ENCODE measurements around the gene TMEM232. TPM values are rescaled to one million over a fixed set of nuclear protein-coding genes. Genes with fewer than 3 reads are reported as not detected.

Gene TMEM232
- total RNA-seq, 1 experiment from 2014 or later, result 1.6 TPM

DNA sequence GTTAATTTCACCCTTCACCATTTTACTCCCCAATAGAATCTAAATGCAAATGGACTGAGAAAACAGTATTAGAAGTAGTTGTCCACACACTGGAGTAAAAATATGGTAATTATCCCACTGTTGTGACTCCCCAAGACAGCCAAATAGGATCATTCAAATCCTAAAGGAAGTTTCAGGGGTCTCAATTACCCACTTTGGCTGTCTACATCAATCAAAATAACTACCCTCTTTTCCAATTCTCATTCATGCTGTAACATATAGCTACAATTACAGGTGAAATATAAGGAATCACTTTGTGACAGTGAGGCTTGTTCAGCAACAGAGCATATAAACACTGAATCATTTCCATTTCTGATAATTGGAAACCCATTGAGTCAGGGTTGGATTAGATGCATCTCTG lies 220.1 kb downstream of the TMEM232 start:
- Mint-ChIP-seq H3K36me3 (ENCODE audit: insufficient read depth in 1 of 3, low read depth in 3 of 3) (peaks cover 0 to 2% (median 0%) of the 10 kb centered on the region in 3 experiments; a peak in 1 of 7 replicates), H3K4me3 (no peak overlapping the region), H3K4me1 (peaks cover 21 to 22% of the 10 kb centered on the region in 2 experiments), H3K27me3 (ENCODE audit: low read depth) (no peaks in the 10 kb centered on the region), H3K9me3 (peaks cover 0 to 2% of the 10 kb centered on the region in 2 experiments; a peak in 1 of 5 replicates), H3K27ac (no peak overlapping the region)
- DNase-seq, result no peak
- no peak overlapping the region for H2BK120ac ChIP-seq (ENCODE audit: low read depth, low read length, poor library complexity, severe bottlenecking)
- H2BK15ac ChIP-seq (ENCODE audit: low read depth, low read length), result no peak overlapping the region
- H3K4ac ChIP-seq (ENCODE audit: low read depth, low read length), result no peak overlapping the region
- no peak overlapping the region for H3K23ac ChIP-seq (ENCODE audit: insufficient read length, low read depth, low read length)
- no peak overlapping the region for H3K4me2 ChIP-seq (ENCODE audit: insufficient read depth, insufficient read length, low read length)
- no peak overlapping the region for H3K27ac ChIP-seq (ENCODE audit: insufficient read length, low read depth, low read length)
- H3K79me1 ChIP-seq (ENCODE audit: insufficient read depth, low read depth, low read length, poor library complexity, severe bottlenecking), result no peaks in the 10 kb centered on the region
- H3K14ac ChIP-seq (ENCODE audit: insufficient read depth, low read length), result no peak overlapping the region
- no peak overlapping the region for H4K8ac ChIP-seq (replicated peaks; ENCODE audit: insufficient read length, low read depth, low read length)
- H3K9me3 ChIP-seq (ENCODE audit: control insufficient read depth, low read depth, low read length), result no peaks in the 10 kb centered on the region
- H2BK20ac ChIP-seq (ENCODE audit: low read depth, low read length, poor library complexity, severe bottlenecking), result no peak overlapping the region
- no peaks in the 10 kb centered on the region for H3K4me1 ChIP-seq (ENCODE audit: insufficient read depth, low read length)
- H2AFZ ChIP-seq (ENCODE audit: low read length), result no peak overlapping the region
- no peak overlapping the region for H4K5ac ChIP-seq (ENCODE audit: insufficient read length, low read depth, low read length)
- H3K9ac ChIP-seq (ENCODE audit: extremely low read depth, insufficient read length, low read length), result no peak overlapping the region
- no peak overlapping the region for H2BK5ac ChIP-seq (ENCODE audit: insufficient read length, low read length)
- no peak overlapping the region for H3T11ph ChIP-seq (ENCODE audit: low read length)
- H3K18ac ChIP-seq (ENCODE audit: insufficient read length, low read depth, low read length), result no peak overlapping the region
- H2AK5ac ChIP-seq (ENCODE audit: insufficient read length, low read length), result no peak overlapping the region
- H4K91ac ChIP-seq (ENCODE audit: insufficient read length, low read depth, low read length), result no peak overlapping the region
- H3K56ac ChIP-seq (ENCODE audit: insufficient read length, low read depth, low read length), result no peak overlapping the region
- no peak overlapping the region for H2BK12ac ChIP-seq (ENCODE audit: insufficient read length, low read depth, low read length)
- H3K23me2 ChIP-seq (ENCODE audit: insufficient read length, low read depth, low read length, poor library complexity, severe bottlenecking), result no peaks in the 10 kb centered on the region
- H4K20me1 ChIP-seq (ENCODE audit: control insufficient read depth, insufficient read depth, insufficient read length), result no peaks in the 10 kb centered on the region
- no peaks in the 10 kb centered on the region for H3K27me3 ChIP-seq (ENCODE audit: insufficient read depth, low read length)
- TF ChIP-seq, protein P1, sequence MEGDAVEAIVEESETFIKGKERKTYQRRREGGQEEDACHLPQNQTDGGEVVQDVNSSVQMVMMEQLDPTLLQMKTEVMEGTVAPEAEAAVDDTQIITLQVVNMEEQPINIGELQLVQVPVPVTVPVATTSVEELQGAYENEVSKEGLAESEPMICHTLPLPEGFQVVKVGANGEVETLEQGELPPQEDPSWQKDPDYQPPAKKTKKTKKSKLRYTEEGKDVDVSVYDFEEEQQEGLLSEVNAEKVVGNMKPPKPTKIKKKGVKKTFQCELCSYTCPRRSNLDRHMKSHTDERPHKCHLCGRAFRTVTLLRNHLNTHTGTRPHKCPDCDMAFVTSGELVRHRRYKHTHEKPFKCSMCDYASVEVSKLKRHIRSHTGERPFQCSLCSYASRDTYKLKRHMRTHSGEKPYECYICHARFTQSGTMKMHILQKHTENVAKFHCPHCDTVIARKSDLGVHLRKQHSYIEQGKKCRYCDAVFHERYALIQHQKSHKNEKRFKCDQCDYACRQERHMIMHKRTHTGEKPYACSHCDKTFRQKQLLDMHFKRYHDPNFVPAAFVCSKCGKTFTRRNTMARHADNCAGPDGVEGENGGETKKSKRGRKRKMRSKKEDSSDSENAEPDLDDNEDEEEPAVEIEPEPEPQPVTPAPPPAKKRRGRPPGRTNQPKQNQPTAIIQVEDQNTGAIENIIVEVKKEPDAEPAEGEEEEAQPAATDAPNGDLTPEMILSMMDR (conservative IDR thresholded peaks at IDR 0.05), result no peak
- H3K79me2 ChIP-seq (ENCODE audit: insufficient read depth, low read length), result no peaks in the 10 kb centered on the region

Data from H9 (cell line).